Parathyroid adenoma (tissue), 2 donors: ENCODE results near the gene CAPN5.

Source experiments
- H2AFZ ChIP-seq: fragments of 300-600 bp; sonication (generic); one replicate; pipeline ENCODE4 v1.7.0; 2017; ENCODE audit warnings: antibody characterized with exemption, mild to moderate bottlenecking
- H3K27ac ChIP-seq: fragments of 300-600 bp; sonication (generic); one replicate; pipeline ENCODE4 v1.7.0; 2017
- H3K27me3 ChIP-seq: fragments of 300-600 bp; sonication (generic); one replicate; pipeline ENCODE4 v1.7.0; 2017; ENCODE audit warnings: low read length; ENCODE audit not compliant: control insufficient read depth, insufficient read depth
- H3K36me3 ChIP-seq: fragments of 300-600 bp; sonication (generic); one replicate; pipeline ENCODE4 v1.7.0; 2017; ENCODE audit warnings: low read length; ENCODE audit not compliant: control insufficient read depth, insufficient read depth
- H3K4me1 ChIP-seq: fragments of 300-600 bp; sonication (generic); one replicate; pipeline ENCODE4 v1.7.0; 2017; ENCODE audit warnings: control low read depth
- H3K4me2 ChIP-seq: fragments of 300-600 bp; sonication (generic); one replicate; pipeline ENCODE4 v1.7.0; 2017; ENCODE audit warnings: low read length
- H3K4me3 ChIP-seq: fragments of 300-600 bp; sonication (generic); one replicate; pipeline ENCODE4 v1.7.0; 2017; ENCODE audit warnings: low read depth, low read length
- H3K79me2 ChIP-seq: fragments of 300-600 bp; sonication (generic); one replicate; pipeline ENCODE4 v1.7.0; 2017; ENCODE audit warnings: control low read depth
- H3K9ac ChIP-seq: fragments of 300-600 bp; sonication (generic); one replicate; pipeline ENCODE4 v1.7.0; 2017; ENCODE audit warnings: mild to moderate bottlenecking
- H3K9me3 ChIP-seq: fragments of 300-600 bp; sonication (generic); one replicate; pipeline ENCODE4 v1.7.0; 2017; ENCODE audit warnings: low read length; ENCODE audit not compliant: control insufficient read depth
- CTCF ChIP-seq: fragments of 300-600 bp; sonication (generic); IDR thresholded peaks from one replicate; pipeline ENCODE4 v1.7.0; 2017; ENCODE audit warnings: antibody characterized with exemption, mild to moderate bottlenecking
- donor health status: primary hyperparathyroidism.

Gene CAPN5

GRCh38 chr11:77074205-77074604, 7.4 kb downstream of the CAPN5 start:
- H3K27me3 ChIP-seq: no peaks in the 10 kb centered on the region
- H3K9ac ChIP-seq: no peak overlapping the region
- H3K27ac ChIP-seq: no peak overlapping the region
- TF ChIP-seq CTCF: no peak
- no peaks in the 10 kb centered on the region for H3K9me3 ChIP-seq
- no peak overlapping the region for H2AFZ ChIP-seq
- H3K79me2 ChIP-seq: no peaks in the 10 kb centered on the region
- no peaks in the 10 kb centered on the region for H3K4me1 ChIP-seq
- no peaks in the 10 kb centered on the region for H3K36me3 ChIP-seq
- H3K4me2 ChIP-seq: no peak overlapping the region
- H3K4me3 ChIP-seq: no peak overlapping the region

- no peaks in the 10 kb centered on the region for H3K79me2 ChIP-seq
- TF ChIP-seq CTCF: no peak
- H3K4me2 ChIP-seq: no peak overlapping the region
- no peaks in the 10 kb centered on the region for H3K4me1 ChIP-seq
- no peak overlapping the region for H3K27ac ChIP-seq
- H3K9ac ChIP-seq: no peak overlapping the region
- H3K4me3 ChIP-seq: no peak overlapping the region
- H2AFZ ChIP-seq: no peak overlapping the region
- H3K27me3 ChIP-seq: no peaks in the 10 kb centered on the region
- no peaks in the 10 kb centered on the region for H3K36me3 ChIP-seq
- H3K9me3 ChIP-seq: no peaks in the 10 kb centered on the region
These were observed 8.0 kb downstream of the CAPN5 start for GRCh38 chr11:77074626-77075221.

GRCh38 chr11:77075425-77075905, 8.7 kb downstream of the CAPN5 start:
- Histone ChIP-seq H3K9me3 (no peaks in the 10 kb centered on the region), H3K4me1 (no peaks in the 10 kb centered on the region), H3K27me3 (no peaks in the 10 kb centered on the region), H3K4me3 (no peak overlapping the region), H3K36me3 (no peaks in the 10 kb centered on the region), H3K4me2 (no peak overlapping the region), H3K9ac (no peak overlapping the region), H2AFZ (no peak overlapping the region), H3K79me2 (no peaks in the 10 kb centered on the region), H3K27ac (no peak overlapping the region)
- no peak for TF ChIP-seq CTCF

- Histone ChIP-seq H3K4me2 (no peak overlapping the region), H2AFZ (no peak overlapping the region), H3K9me3 (no peaks in the 10 kb centered on the region), H3K27me3 (no peaks in the 10 kb centered on the region), H3K4me1 (no peaks in the 10 kb centered on the region), H3K27ac (no peak overlapping the region), H3K36me3 (no peaks in the 10 kb centered on the region), H3K9ac (no peak overlapping the region), H3K4me3 (no peak overlapping the region), H3K79me2 (no peaks in the 10 kb centered on the region)
- no peak for TF ChIP-seq CTCF
These were observed 12.9 kb downstream of the CAPN5 start for GRCh38 chr11:77079666-77080065.

- H2AFZ ChIP-seq: no peak overlapping the region
- no peaks in the 10 kb centered on the region for H3K36me3 ChIP-seq
- H3K27ac ChIP-seq: no peak overlapping the region
- no peaks in the 10 kb centered on the region for H3K79me2 ChIP-seq
- no peak for TF ChIP-seq CTCF
- H3K4me2 ChIP-seq: no peak overlapping the region
- no peaks in the 10 kb centered on the region for H3K27me3 ChIP-seq
- no peaks in the 10 kb centered on the region for H3K9me3 ChIP-seq
- H3K4me3 ChIP-seq: no peak overlapping the region
- no peak overlapping the region for H3K9ac ChIP-seq
- no peaks in the 10 kb centered on the region for H3K4me1 ChIP-seq
These were observed 14.0 kb downstream of the CAPN5 start for GRCh38 chr11:77080643-77081210.
